GM10847 (cell line): ENCODE data around the gene DOHH.

ENCODE experiments used
- POLR2A ChIP-seq: IDR thresholded peaks from 2 replicates; pipeline ENCODE4 v1.6.1; 2011; ENCODE audit not compliant: insufficient read length; ENCODE audit errors: extremely low read depth

Gene DOHH

GRCh38 chr19:3536429-3537100, 36.1 kb upstream of the DOHH start:
- no peak for TF ChIP-seq POLR2A

- no peak for TF ChIP-seq POLR2A
These were observed 35.5 kb upstream of the DOHH start for GRCh38 chr19:3535981-3536380.

GRCh38 chr19:3535563-3535965, 35.1 kb upstream of the DOHH start:
- no peak for TF ChIP-seq POLR2A

- TF ChIP-seq POLR2A: no peak
These were observed 34.7 kb upstream of the DOHH start for GRCh38 chr19:3535235-3535535.

GRCh38 chr19:3534375-3535234, 34.1 kb upstream of the DOHH start:
- TF ChIP-seq POLR2A: no peak

- TF ChIP-seq POLR2A: no peak
These were observed 33.2 kb upstream of the DOHH start for GRCh38 chr19:3533563-3534216.

GRCh38 chr19:3533033-3533432, 32.6 kb upstream of the DOHH start:
- no peak for TF ChIP-seq POLR2A

GRCh38 chr19:3532154-3532786, 31.8 kb upstream of the DOHH start:
- no peak for TF ChIP-seq POLR2A

GRCh38 chr19:3531716-3532115, 31.2 kb upstream of the DOHH start:
- TF ChIP-seq POLR2A: no peak

GRCh38 chr19:3530389-3530788, 29.9 kb upstream of the DOHH start:
- no peak for TF ChIP-seq POLR2A

- no peak for TF ChIP-seq POLR2A
These were observed 28.2 kb upstream of the DOHH start for GRCh38 chr19:3528539-3529211.

GRCh38 chr19:3528080-3528479, 27.6 kb upstream of the DOHH start:
- TF ChIP-seq POLR2A: no peak

GRCh38 chr19:3527238-3527910, 26.9 kb upstream of the DOHH start:
- no peak for TF ChIP-seq POLR2A

- no peak for TF ChIP-seq POLR2A
These were observed 26.2 kb upstream of the DOHH start for GRCh38 chr19:3526507-3527237.

- TF ChIP-seq POLR2A: no peak
These were observed 24.5 kb upstream of the DOHH start for GRCh38 chr19:3524904-3525451.
